ENCODE data around the gene B4GALNT1. TPM values are rescaled to one million over a fixed set of nuclear protein-coding genes. Genes with fewer than 3 reads are reported as not detected.

Gene B4GALNT1
- total RNA-seq, 1 donor from 2014 or later = 0.69 TPM

GRCh38 chr12:57582440-57582839, 50.6 kb downstream of the B4GALNT1 start:
- H3K4me3 ChIP-seq (ENCODE audit: low read depth, low read length) = no peak overlapping the region
- TF ChIP-seq CTCF (conservative IDR thresholded peaks at IDR 0.05; ENCODE audit: low read depth, low read length) = no peak
- no peak for DNase-seq (ENCODE audit: low read depth)

GRCh38 chr12:57581802-57582201, 51.2 kb downstream of the B4GALNT1 start:
- no peak for TF ChIP-seq CTCF (conservative IDR thresholded peaks at IDR 0.05; ENCODE audit: low read depth, low read length)
- no peak for DNase-seq (ENCODE audit: low read depth)
- H3K4me3 ChIP-seq (ENCODE audit: low read depth, low read length) = no peak overlapping the region

- no peak for TF ChIP-seq CTCF (conservative IDR thresholded peaks at IDR 0.05; ENCODE audit: low read depth, low read length)
- no peak for DNase-seq (ENCODE audit: low read depth)
- no peak overlapping the region for H3K4me3 ChIP-seq (ENCODE audit: low read depth, low read length)
These were observed 52.6 kb downstream of the B4GALNT1 start for GRCh38 chr12:57580466-57580795.

- H3K4me3 ChIP-seq (ENCODE audit: low read depth, low read length) = no peak overlapping the region
- TF ChIP-seq CTCF (conservative IDR thresholded peaks at IDR 0.05; ENCODE audit: low read depth, low read length) = no peak
- no peak for DNase-seq (ENCODE audit: low read depth)
These were observed 53.1 kb downstream of the B4GALNT1 start for GRCh38 chr12:57579677-57580465.

- DNase-seq (ENCODE audit: low read depth) = no peak
These were observed 54.0 kb downstream of the B4GALNT1 start for GRCh38 chr12:57579011-57579410.

GRCh38 chr12:57577981-57578758, 54.8 kb downstream of the B4GALNT1 start:
- TF ChIP-seq CTCF (conservative IDR thresholded peaks at IDR 0.05; ENCODE audit: low read depth, low read length) = no peak
- H3K4me3 ChIP-seq (ENCODE audit: low read depth, low read length) = no peak overlapping the region
- no peak for DNase-seq (ENCODE audit: low read depth)

More at GRCh38 chr12:57579011-57579410, 54.0 kb downstream of the B4GALNT1 start:
- no peak for TF ChIP-seq CTCF (conservative IDR thresholded peaks at IDR 0.05; ENCODE audit: low read depth, low read length)
- H3K4me3 ChIP-seq (ENCODE audit: low read depth, low read length) = no peak overlapping the region

All from epithelial cell of proximal tubule (primary cell).